ENCODE measurements around the gene OR51E1.

Gene OR51E1

GRCh38 chr11:4682623-4683419, 39.0 kb downstream of the OR51E1 start:
- no peak for TF ChIP-seq MAX (IDR thresholded peaks at IDR 0.05; ENCODE audit: low read depth, low read length)
- no peak overlapping the region for H3K4me3 ChIP-seq (ENCODE audit: low read depth, low read length)
- DNase-seq (ENCODE audit: low read depth): no peak

GRCh38 chr11:4684631-4685285, 41.0 kb downstream of the OR51E1 start:
- TF ChIP-seq MYC (IDR thresholded peaks at IDR 0.05; ENCODE audit: low read depth, low read length) (no peak), MAX (IDR thresholded peaks at IDR 0.05; ENCODE audit: low read depth, low read length) (no peak), CTCF (IDR thresholded peaks at IDR 0.05; ENCODE audit: low read depth, low read length) (no peak), POLR2A (IDR thresholded peaks at IDR 0.05; ENCODE audit: extremely low read depth, insufficient read length) (no peak)
- H3K4me3 ChIP-seq (ENCODE audit: low read depth, low read length): no peak overlapping the region
- DNase-seq (ENCODE audit: low read depth): no peak

- no peak for TF ChIP-seq CTCF (IDR thresholded peaks at IDR 0.05; ENCODE audit: low read depth, low read length)
- TF ChIP-seq POLR2A (IDR thresholded peaks at IDR 0.05; ENCODE audit: extremely low read depth, insufficient read length): no peak
- TF ChIP-seq MYC (IDR thresholded peaks at IDR 0.05; ENCODE audit: low read depth, low read length): no peak
- no peak for TF ChIP-seq MAX (IDR thresholded peaks at IDR 0.05; ENCODE audit: low read depth, low read length)
- DNase-seq (ENCODE audit: low read depth): no peak
- no peak overlapping the region for H3K4me3 ChIP-seq (ENCODE audit: low read depth, low read length)
These were observed 51.7 kb downstream of the OR51E1 start for GRCh38 chr11:4695442-4695841.

GRCh38 chr11:4697585-4697984, 53.8 kb downstream of the OR51E1 start, which contains the start of gene OR51E2:
TSS of gene OR51E2 (minus strand) at chr11:4697853. CDS start at chr11:4682711, 15,142 bp downstream.
- TF ChIP-seq MYC (IDR thresholded peaks at IDR 0.05; ENCODE audit: low read depth, low read length): no peak
- TF ChIP-seq MAX (IDR thresholded peaks at IDR 0.05; ENCODE audit: low read depth, low read length): no peak
- TF ChIP-seq CTCF (IDR thresholded peaks at IDR 0.05; ENCODE audit: low read depth, low read length): no peak
- no peak for TF ChIP-seq POLR2A (IDR thresholded peaks at IDR 0.05; ENCODE audit: extremely low read depth, insufficient read length)
- peak; percentile 16 for DNase-seq (ENCODE audit: low read depth)
- H3K4me3 ChIP-seq (ENCODE audit: low read depth, low read length): no peak within 1 kb of the TSS

- TF ChIP-seq MAX (IDR thresholded peaks at IDR 0.05; ENCODE audit: low read depth, low read length) (no peak), CTCF (IDR thresholded peaks at IDR 0.05; ENCODE audit: low read depth, low read length) (no peak), MYC (IDR thresholded peaks at IDR 0.05; ENCODE audit: low read depth, low read length) (no peak), POLR2A (IDR thresholded peaks at IDR 0.05; ENCODE audit: extremely low read depth, insufficient read length) (no peak)
- DNase-seq (ENCODE audit: low read depth): no peak
- no peak overlapping the region for H3K4me3 ChIP-seq (ENCODE audit: low read depth, low read length)
These were observed 56.1 kb downstream of the OR51E1 start for GRCh38 chr11:4699697-4700435.
